ENCODE data around the gene SPRED3.

Gene SPRED3

DNA sequence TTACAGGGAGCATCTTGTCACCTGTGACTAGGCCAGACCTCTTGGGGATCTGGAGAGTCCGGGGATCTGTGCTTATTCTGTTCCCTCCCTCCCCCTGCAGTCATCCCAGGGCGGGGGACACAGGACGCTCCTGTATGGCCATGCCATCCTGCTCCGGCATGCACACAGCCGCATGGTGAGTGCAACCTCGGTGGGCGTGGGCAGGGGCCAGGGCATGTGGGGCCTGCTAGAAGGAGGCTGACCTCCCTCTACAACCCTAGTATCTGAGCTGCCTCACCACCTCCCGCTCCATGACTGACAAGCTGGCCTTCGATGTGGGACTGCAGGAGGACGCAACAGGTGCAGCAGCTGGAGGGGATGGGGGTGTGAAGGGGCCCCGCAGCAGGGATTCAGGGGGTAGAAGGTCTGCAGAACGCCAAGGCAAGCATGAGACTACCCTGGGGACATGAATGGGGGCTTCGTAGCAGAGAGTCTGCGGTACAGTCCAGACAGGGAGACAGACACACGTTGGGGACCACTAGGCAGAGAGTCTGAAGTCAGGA is 55.0 kb downstream of the SPRED3 start:
- no peak overlapping the region for H3K4me2 ChIP-seq (ENCODE audit: low read length)

DNA sequence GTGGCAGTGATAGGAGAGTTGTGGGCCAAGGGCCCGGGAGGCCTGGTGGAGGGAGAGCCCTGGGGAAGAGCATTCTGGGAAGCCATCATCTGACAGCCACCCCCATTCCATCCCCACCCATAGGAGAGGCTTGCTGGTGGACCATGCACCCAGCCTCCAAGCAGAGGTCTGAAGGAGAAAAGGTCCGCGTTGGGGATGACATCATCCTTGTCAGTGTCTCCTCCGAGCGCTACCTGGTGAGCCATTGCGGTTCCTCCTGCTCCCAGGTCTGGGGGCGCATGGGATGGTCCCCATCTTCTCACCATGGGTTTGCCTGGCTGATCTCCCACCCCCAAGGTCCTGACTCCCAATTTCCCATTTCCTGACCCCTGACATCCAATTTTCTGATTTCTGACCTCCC is 55.5 kb downstream of the SPRED3 start:
- no peak overlapping the region for H3K4me2 ChIP-seq (ENCODE audit: low read length)
- no peaks in the 10 kb centered on the region for H3K79me2 ChIP-seq (ENCODE audit: low read length)
- no peak overlapping the region for H2AFZ ChIP-seq (ENCODE audit: low read depth, low read length)
- H3K4me3 ChIP-seq (ENCODE audit: low read length), result no peak overlapping the region
- peaks cover 14% of the 10 kb centered on the region for H3K4me1 ChIP-seq (ENCODE audit: low read length)
- H3K36me3 ChIP-seq (replicated peaks; ENCODE audit: low read depth, low read length), result peaks cover 3% of the 10 kb centered on the region
- no peak overlapping the region for H3K9ac ChIP-seq (ENCODE audit: low read length)
- H3K27me3 ChIP-seq (ENCODE audit: low read depth, low read length), result no peaks in the 10 kb centered on the region
- TF ChIP-seq EZH2phosphoT487 (IDR thresholded peaks at IDR 0.05; ENCODE audit: low read depth), result no peak
- TF ChIP-seq, protein P1, sequence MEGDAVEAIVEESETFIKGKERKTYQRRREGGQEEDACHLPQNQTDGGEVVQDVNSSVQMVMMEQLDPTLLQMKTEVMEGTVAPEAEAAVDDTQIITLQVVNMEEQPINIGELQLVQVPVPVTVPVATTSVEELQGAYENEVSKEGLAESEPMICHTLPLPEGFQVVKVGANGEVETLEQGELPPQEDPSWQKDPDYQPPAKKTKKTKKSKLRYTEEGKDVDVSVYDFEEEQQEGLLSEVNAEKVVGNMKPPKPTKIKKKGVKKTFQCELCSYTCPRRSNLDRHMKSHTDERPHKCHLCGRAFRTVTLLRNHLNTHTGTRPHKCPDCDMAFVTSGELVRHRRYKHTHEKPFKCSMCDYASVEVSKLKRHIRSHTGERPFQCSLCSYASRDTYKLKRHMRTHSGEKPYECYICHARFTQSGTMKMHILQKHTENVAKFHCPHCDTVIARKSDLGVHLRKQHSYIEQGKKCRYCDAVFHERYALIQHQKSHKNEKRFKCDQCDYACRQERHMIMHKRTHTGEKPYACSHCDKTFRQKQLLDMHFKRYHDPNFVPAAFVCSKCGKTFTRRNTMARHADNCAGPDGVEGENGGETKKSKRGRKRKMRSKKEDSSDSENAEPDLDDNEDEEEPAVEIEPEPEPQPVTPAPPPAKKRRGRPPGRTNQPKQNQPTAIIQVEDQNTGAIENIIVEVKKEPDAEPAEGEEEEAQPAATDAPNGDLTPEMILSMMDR (IDR thresholded peaks at IDR 0.05; ENCODE audit: low read depth, low read length), result no peak
- H3K27ac ChIP-seq (ENCODE audit: low read length), result no peak overlapping the region
- H3K9me3 ChIP-seq (ENCODE audit: insufficient read depth, low read length), result no peaks in the 10 kb centered on the region
- H4K20me1 ChIP-seq (ENCODE audit: insufficient read depth, low read length), result no peaks in the 10 kb centered on the region

More for the DNA sequence above, 55.0 kb downstream of the SPRED3 start:
- Histone ChIP-seq H3K4me3 (ENCODE audit: low read length) (no peak overlapping the region), H3K36me3 (replicated peaks; ENCODE audit: low read depth, low read length) (peaks cover 3% of the 10 kb centered on the region), H3K27me3 (ENCODE audit: low read depth, low read length) (no peaks in the 10 kb centered on the region), H2AFZ (ENCODE audit: low read depth, low read length) (no peak overlapping the region), H4K20me1 (ENCODE audit: insufficient read depth, low read length) (no peaks in the 10 kb centered on the region), H3K9ac (ENCODE audit: low read length) (no peak overlapping the region), H3K27ac (ENCODE audit: low read length) (no peak overlapping the region), H3K4me1 (ENCODE audit: low read length) (peaks cover 14% of the 10 kb centered on the region), H3K9me3 (ENCODE audit: insufficient read depth, low read length) (no peaks in the 10 kb centered on the region), H3K79me2 (ENCODE audit: low read length) (no peaks in the 10 kb centered on the region)
- TF ChIP-seq, protein P1 (IDR thresholded peaks at IDR 0.05; ENCODE audit: low read depth, low read length), result no peak
- TF ChIP-seq EZH2phosphoT487 (IDR thresholded peaks at IDR 0.05; ENCODE audit: low read depth), result no peak

DNA sequence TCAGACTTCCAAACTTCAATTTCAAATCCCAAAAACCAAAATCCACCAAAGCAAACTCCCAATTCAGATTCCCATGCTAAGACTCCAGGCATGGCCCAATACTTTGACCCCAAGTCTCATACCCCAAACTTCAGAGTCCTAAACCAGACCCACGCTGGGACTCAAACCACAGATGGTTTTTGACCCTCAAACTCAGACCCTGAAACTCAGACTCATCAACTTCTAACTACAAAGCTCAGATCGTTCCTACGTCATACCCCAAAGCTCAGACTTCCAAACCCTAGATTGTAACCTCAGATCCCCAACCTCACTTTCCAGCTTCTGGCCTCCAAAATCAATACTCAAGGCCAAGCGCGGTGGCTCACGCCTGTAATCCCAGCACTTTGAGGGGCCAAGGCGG is 56.9 kb downstream of the SPRED3 start:
- H2AFZ ChIP-seq (ENCODE audit: low read depth, low read length), result no peak overlapping the region
- H3K4me1 ChIP-seq (ENCODE audit: low read length), result peaks cover 14% of the 10 kb centered on the region
- no peak for TF ChIP-seq EZH2phosphoT487 (IDR thresholded peaks at IDR 0.05; ENCODE audit: low read depth)
- TF ChIP-seq, protein P1 (IDR thresholded peaks at IDR 0.05; ENCODE audit: low read depth, low read length), result no peak
- no peaks in the 10 kb centered on the region for H3K27me3 ChIP-seq (ENCODE audit: low read depth, low read length)
- H3K9me3 ChIP-seq (ENCODE audit: insufficient read depth, low read length), result no peaks in the 10 kb centered on the region
- no peak overlapping the region for H3K4me2 ChIP-seq (ENCODE audit: low read length)
- H3K4me3 ChIP-seq (ENCODE audit: low read length), result no peak overlapping the region
- no peaks in the 10 kb centered on the region for H3K79me2 ChIP-seq (ENCODE audit: low read length)
- H3K9ac ChIP-seq (ENCODE audit: low read length), result no peak overlapping the region
- H4K20me1 ChIP-seq (ENCODE audit: insufficient read depth, low read length), result no peaks in the 10 kb centered on the region
- H3K36me3 ChIP-seq (replicated peaks; ENCODE audit: low read depth, low read length), result peaks cover 7% of the 10 kb centered on the region
- no peak overlapping the region for H3K27ac ChIP-seq (ENCODE audit: low read length)

DNA sequence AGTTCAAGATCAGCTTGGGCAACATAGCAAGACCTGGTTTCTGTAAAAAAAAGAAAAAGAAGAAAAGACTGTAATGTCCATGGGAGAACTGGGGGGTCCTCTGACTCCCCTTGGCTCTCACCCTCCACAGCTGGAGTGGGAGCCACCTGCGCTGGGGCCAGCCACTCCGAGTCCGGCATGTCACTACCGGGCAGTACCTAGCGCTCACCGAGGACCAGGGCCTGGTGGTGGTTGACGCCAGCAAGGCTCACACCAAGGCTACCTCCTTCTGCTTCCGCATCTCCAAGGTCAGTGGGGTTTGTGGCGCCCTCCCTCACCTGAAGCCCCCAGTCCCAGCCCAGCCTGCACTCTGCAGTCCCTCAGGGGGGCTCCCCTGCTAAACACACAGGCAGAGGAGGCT is 59.7 kb downstream of the SPRED3 start:
- no peak for TF ChIP-seq EZH2phosphoT487 (IDR thresholded peaks at IDR 0.05; ENCODE audit: low read depth)
- TF ChIP-seq, protein P1 (IDR thresholded peaks at IDR 0.05; ENCODE audit: low read depth, low read length), result no peak
- Histone ChIP-seq H3K4me1 (ENCODE audit: low read length) (no peaks in the 10 kb centered on the region), H3K9me3 (ENCODE audit: insufficient read depth, low read length) (no peaks in the 10 kb centered on the region), H3K9ac (ENCODE audit: low read length) (no peak overlapping the region), H4K20me1 (ENCODE audit: insufficient read depth, low read length) (no peaks in the 10 kb centered on the region), H3K4me3 (ENCODE audit: low read length) (no peak overlapping the region), H3K4me2 (ENCODE audit: low read length) (no peak overlapping the region), H3K27me3 (ENCODE audit: low read depth, low read length) (no peaks in the 10 kb centered on the region), H3K27ac (ENCODE audit: low read length) (no peak overlapping the region), H3K79me2 (ENCODE audit: low read length) (no peaks in the 10 kb centered on the region), H2AFZ (ENCODE audit: low read depth, low read length) (no peak overlapping the region), H3K36me3 (replicated peaks; ENCODE audit: low read depth, low read length) (peaks cover 13% of the 10 kb centered on the region)
